ENCODE measurements around the gene BRSK2.
A peak's percentile ranks its signal among the peaks of the same experiment; 100 is the strongest.
"Not testable (repeated sequence)": the region's sequence is repeated elsewhere in the genome, so short reads cannot be mapped to it uniquely, and the experiment has no call there.

Gene BRSK2

GRCh38 chr11:1354125-1354938 lies 35.4 kb upstream of the BRSK2 start:
- no peak for DNase-seq

GRCh38 chr11:1356007-1356435 lies 33.7 kb upstream of the BRSK2 start:
- no peak for DNase-seq

- no peak for DNase-seq
Observed at GRCh38 chr11:1356478-1356960, 33.2 kb upstream of the BRSK2 start.

- no peak for DNase-seq
Observed at GRCh38 chr11:1358286-1358685, 31.4 kb upstream of the BRSK2 start.

- DNase-seq, result not testable (repeated sequence)
Observed at GRCh38 chr11:1358931-1359330, 30.8 kb upstream of the BRSK2 start.

- DNase-seq, result no peak
Observed at GRCh38 chr11:1359556-1359955, 30.2 kb upstream of the BRSK2 start.

- DNase-seq, result no peak
Observed at GRCh38 chr11:1360181-1360834, 29.4 kb upstream of the BRSK2 start.

GRCh38 chr11:1360835-1361357 lies 28.8 kb upstream of the BRSK2 start:
- no peak for DNase-seq

GRCh38 chr11:1361882-1362281 lies 27.9 kb upstream of the BRSK2 start:
- DNase-seq, result no peak

GRCh38 chr11:1367721-1368120 lies 22.0 kb upstream of the BRSK2 start:
- no peak for DNase-seq

- no peak for DNase-seq
Observed at GRCh38 chr11:1368216-1368615, 21.5 kb upstream of the BRSK2 start.

- DNase-seq, result no peak
Observed at GRCh38 chr11:1368966-1369365, 20.8 kb upstream of the BRSK2 start.

- no peak for DNase-seq
Observed at GRCh38 chr11:1369371-1370005, 20.2 kb upstream of the BRSK2 start.

- DNase-seq, result no peak
Observed at GRCh38 chr11:1370186-1371025, 19.3 kb upstream of the BRSK2 start.

- no peak for DNase-seq
Observed at GRCh38 chr11:1371026-1371325, 18.8 kb upstream of the BRSK2 start.

GRCh38 chr11:1371377-1371776 lies 18.4 kb upstream of the BRSK2 start:
- no peak for DNase-seq

- DNase-seq, result no peak
Observed at GRCh38 chr11:1371836-1372465, 17.8 kb upstream of the BRSK2 start.

- DNase-seq, result no peak
Observed at GRCh38 chr11:1372660-1373059, 17.1 kb upstream of the BRSK2 start.

GRCh38 chr11:1373536-1374214 lies 16.1 kb upstream of the BRSK2 start:
- peak; percentile 25 for DNase-seq

- DNase-seq, result no peak
Observed at GRCh38 chr11:1375161-1375954, 14.4 kb upstream of the BRSK2 start.

GRCh38 chr11:1375955-1376258 lies 13.8 kb upstream of the BRSK2 start:
- no peak for DNase-seq
